ENCODE results near the gene TMEM79. TPM values are rescaled to one million over a fixed set of nuclear protein-coding genes. Genes with fewer than 3 reads are reported as not detected.

The TMEM79 gene
- total and polyA plus RNA-seq, 2 of the 4 experiments (the other 2 are of a cell fraction), result 0.54 to 3.3 TPM

DNA sequence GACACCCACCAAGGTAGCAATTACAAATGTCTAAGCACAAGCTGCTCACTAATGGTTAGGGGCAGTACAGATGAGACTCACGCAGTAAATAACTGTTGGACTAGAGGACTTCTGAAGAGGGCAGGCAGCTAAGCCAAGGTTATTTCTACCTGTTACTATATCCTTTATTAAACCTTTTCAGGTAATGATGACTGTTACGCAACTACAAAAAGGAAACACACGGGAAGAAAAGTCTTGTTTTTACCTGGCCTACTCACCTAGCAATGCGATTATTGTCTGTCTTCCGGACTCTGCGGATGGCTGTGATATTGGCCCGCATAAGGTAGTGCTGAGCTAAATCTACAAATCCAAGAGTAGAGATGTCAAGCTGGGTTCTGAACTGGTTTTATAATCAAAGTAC, 32.8 kb downstream of the TMEM79 start:
- Histone ChIP-seq H3K4me3 (ENCODE audit: insufficient read depth, low read depth, low read length) (no peak overlapping the region), H3K9me1 (ENCODE audit: insufficient read depth, low read length) (0 out of 2 replicates have a peak, but pooled peaks cover 2% of the 10 kb centered on the region), H3K4ac (ENCODE audit: low read depth, low read length) (no peak overlapping the region), H3K56ac (ENCODE audit: extremely low read depth, insufficient read depth, low read length) (no peak overlapping the region), H2BK20ac (ENCODE audit: low read depth, low read length) (no peak overlapping the region), H3K79me1 (ENCODE audit: low read depth in 1 of 2, low read length in 2 of 2) (peaks cover 2 to 31% of the 10 kb centered on the region in 2 experiments), H2BK15ac (ENCODE audit: low read depth, low read length) (no peak overlapping the region), H2AFZ (replicated peaks; ENCODE audit: low read length, poor library complexity) (no peak overlapping the region), H3K18ac (ENCODE audit: low read depth, low read length) (no peak overlapping the region), H3K9me3 (ENCODE audit: control insufficient read depth, insufficient read depth, low read length) (no peaks in the 10 kb centered on the region), H3K36me3 (ENCODE audit: control insufficient read depth, insufficient read depth, low read length) (peaks cover 71% of the 10 kb centered on the region), H2AK5ac (ENCODE audit: low read depth, low read length) (no peak overlapping the region), H2AK9ac (replicated peaks; ENCODE audit: low read depth, low read length, poor library complexity) (no peak overlapping the region), H3K4me1 (ENCODE audit: control insufficient read depth, insufficient read depth, low read length) (peaks cover 1% of the 10 kb centered on the region; the same call in 1 of the 2 replicates), H4K91ac (ENCODE audit: insufficient read depth, low read depth, low read length) (no peak overlapping the region), H3K9ac (ENCODE audit: low read depth, low read length) (no peak overlapping the region), H3K27ac (ENCODE audit: insufficient read depth, low read length) (no peak overlapping the region), H4K5ac (ENCODE audit: low read depth, low read length) (no peak overlapping the region), H3K27me3 (ENCODE audit: control insufficient read depth, insufficient read depth, low read length) (no peaks in the 10 kb centered on the region), H2BK5ac (ENCODE audit: low read depth, low read length, poor library complexity, severe bottlenecking) (no peak overlapping the region), H2BK120ac (ENCODE audit: low read depth, low read length) (no peak overlapping the region), H3K4me2 (ENCODE audit: low read depth, low read length) (no peak overlapping the region), H4K8ac (ENCODE audit: low read depth in 2 of 2, low read length in 2 of 2) (no peak overlapping the region), H4K20me1 (ENCODE audit: insufficient read depth, low read length) (peaks cover 12% of the 10 kb centered on the region; the same call in 1 of the 2 replicates), H3K14ac (replicated peaks; ENCODE audit: low read depth, low read length) (no peak overlapping the region), H3K23ac (ENCODE audit: low read depth, low read length) (no peak overlapping the region)
- intact Hi-C loops (cut with micrococcal nuclease), result loop anchor here (5.0 to 10.0 kb wide), 2 partner anchors 50 to 222 kb away; no protein-coding TSS in a partner anchor
- TF ChIP-seq, protein P1, sequence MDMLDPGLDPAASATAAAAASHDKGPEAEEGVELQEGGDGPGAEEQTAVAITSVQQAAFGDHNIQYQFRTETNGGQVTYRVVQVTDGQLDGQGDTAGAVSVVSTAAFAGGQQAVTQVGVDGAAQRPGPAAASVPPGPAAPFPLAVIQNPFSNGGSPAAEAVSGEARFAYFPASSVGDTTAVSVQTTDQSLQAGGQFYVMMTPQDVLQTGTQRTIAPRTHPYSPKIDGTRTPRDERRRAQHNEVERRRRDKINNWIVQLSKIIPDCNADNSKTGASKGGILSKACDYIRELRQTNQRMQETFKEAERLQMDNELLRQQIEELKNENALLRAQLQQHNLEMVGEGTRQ (IDR thresholded peaks at IDR 0.05; ENCODE audit: low read depth, low read length), result no peak
- TF ChIP-seq BHLHE40 (IDR thresholded peaks at IDR 0.05; ENCODE audit: low read depth, low read length) (no peak), RAD21 (IDR thresholded peaks at IDR 0.05; ENCODE audit: low read length) (no peak), FOS (IDR thresholded peaks at IDR 0.05; ENCODE audit: low read depth, low read length) (no peak), CEBPB (IDR thresholded peaks at IDR 0.05; ENCODE audit: low read depth, low read length) (peak; percentile 77), NFE2L2 (IDR thresholded peaks at IDR 0.05; ENCODE audit: low read depth, low read length) (no peak)
- dilution Hi-C loops (cut with HindIII; ENCODE audit: low sequenced_read_pairs, unreplicated experiment), result no loop called here
- no TSS peak for BruUV-seq (replicated peaks)
- 80% methylated on average over 2 of the region's 7 CpGs; no CpG with 5 or more reads in 1 of the 2 experiments for WGBS, 2 experiments (ENCODE audit: extremely low coverage in 2 of 2, insufficient read length in 1 of 2)
- ATAC-seq (ENCODE audit: low read depth) (no peak), DNase-seq (no peak)
- in situ Hi-C loops (cut with MboI; ENCODE audit: low sequenced_read_pairs), result loop anchor here (5.0 kb wide), 1 partner anchor 220 kb away; no protein-coding TSS in a partner anchor
- CTCF ChIA-PET, result no interaction called here
- POLR2A ChIA-PET (ENCODE audit: unreplicated experiment), result no interaction called here

Data from IMR-90 (cell line).